Fibroblast of lung (primary cell): Measurements from ENCODE around the gene RPL39L. TPM values are rescaled to one million over a fixed set of nuclear protein-coding genes. Genes with fewer than 3 reads are reported as not detected.
A peak's percentile ranks its signal among the peaks of the same experiment; 100 is the strongest.

Source experiments
- DNase-seq, 2 donors: peaks; one replicate each; pipeline versions ENCODE4 v3.0.0 to v3.0.0-alpha.2; 2010; ENCODE audit warnings: low read depth in 2 of 2
- H2AFZ ChIP-seq: 2 replicates; pipeline ENCODE4 v1.5.1; 2012; ENCODE audit warnings: low read length, control low read depth, inconsistent platforms
- H3K27ac ChIP-seq: 2 replicates; pipeline ENCODE4 v1.5.1; 2011; ENCODE audit warnings: low read length, control low read depth; ENCODE audit not compliant: insufficient read depth
- H3K27me3 ChIP-seq: 2 replicates; pipeline ENCODE4 v1.5.1; 2011; ENCODE audit warnings: mild to moderate bottlenecking, low read length; ENCODE audit not compliant: control insufficient read depth, insufficient read depth
- H3K36me3 ChIP-seq: 2 replicates; pipeline ENCODE4 v1.5.1; 2011; ENCODE audit warnings: low read length; ENCODE audit not compliant: control insufficient read depth, insufficient read depth
- H3K4me1 ChIP-seq: 2 replicates; pipeline ENCODE4 v1.5.1; 2011; ENCODE audit warnings: low read length; ENCODE audit not compliant: control insufficient read depth, insufficient read depth; ENCODE audit errors: extremely low read depth
- H3K4me2 ChIP-seq: 2 replicates; pipeline ENCODE4 v1.5.1; 2011; ENCODE audit warnings: low read length, control low read depth; ENCODE audit not compliant: insufficient read depth; ENCODE audit errors: extremely low read depth
- H3K4me3 ChIP-seq, 4 experiments: fragments of 200-600 bp in 1 of 4; sonication (generic) in 1 of 4; replicated peaks in 1 of 4; 2 replicates each; pipeline ENCODE4 v1.5.1; 2011 to 2016; ENCODE audit warnings: low read length in 4 of 4, low read depth in 3 of 4, mild to moderate bottlenecking in 3 of 4, control low read depth in 2 of 4, inconsistent platforms in 1 of 4, mixed read lengths in 1 of 4; ENCODE audit not compliant: insufficient read depth in 1 of 4; ENCODE audit errors: control extremely low read depth in 1 of 4
- H3K79me2 ChIP-seq: 2 replicates; pipeline ENCODE4 v1.5.1; 2012; ENCODE audit warnings: mild to moderate bottlenecking, low read length, inconsistent platforms; ENCODE audit not compliant: control insufficient read depth, insufficient read depth
- H3K9ac ChIP-seq: 2 replicates; pipeline ENCODE4 v1.5.1; 2011; ENCODE audit warnings: mild to moderate bottlenecking, low read length, control low read depth; ENCODE audit not compliant: insufficient read depth
- H3K9me3 ChIP-seq: 2 replicates; pipeline ENCODE4 v1.5.1; 2012; ENCODE audit warnings: low read depth, low read length; ENCODE audit not compliant: control insufficient read depth, insufficient read depth
- H4K20me1 ChIP-seq: 2 replicates; pipeline ENCODE4 v1.5.1; 2011; ENCODE audit warnings: low read length; ENCODE audit not compliant: control insufficient read depth, insufficient read depth; ENCODE audit errors: extremely low read depth
- CTCF ChIP-seq, 2 donors: IDR thresholded peaks in 1 of 2; conservative IDR thresholded peaks in 1 of 2; 1 replicate in 1 of 2; 2 replicates in 1 of 2; pipeline ENCODE4 v1.5.1; 2011 to 2012; ENCODE audit warnings: low read length in 2 of 2, control low read depth in 1 of 2, inconsistent platforms in 1 of 2, low read depth in 1 of 2, mild to moderate bottlenecking in 1 of 2
- EZH2 ChIP-seq: IDR thresholded peaks from 2 replicates; pipeline ENCODE4 v1.5.1; 2012; ENCODE audit warnings: low read length, control low read depth, mild to moderate bottlenecking; ENCODE audit errors: missing control alignments
- polyA plus RNA-seq, 2 donors: library from polyadenylated mRNA; depleted of rRNA in 1 of 2; stranded (reverse) in 1 of 2; unstranded in 1 of 2; fragments of >200 nt; gene quantifications; 2 replicates each; pipeline ENCODE4 v1.2.1, GENCODE V29; 2011 to 2012; ENCODE audit warnings: missing spikeins in 1 of 2
- total RNA-seq: library from RNA; depleted of rRNA; stranded (reverse); fragments of >200 nt; gene quantifications from 2 replicates; pipeline ENCODE4 v1.2.1, GENCODE V29; 2014

RPL39L gene
- total and polyA plus RNA-seq, 2 donors (not counting 1 experiment from before 2014, with no cell fraction given), result 8.4 to 26.6 TPM

- Histone ChIP-seq H3K9ac (no peak overlapping the region), H4K20me1 (no peaks in the 10 kb centered on the region), H3K27me3 (no peaks in the 10 kb centered on the region), H3K4me1 (no peaks in the 10 kb centered on the region), H3K9me3 (no peaks in the 10 kb centered on the region), H3K79me2 (no peaks in the 10 kb centered on the region), H3K4me3 (no peak overlapping the region), H3K27ac (no peak overlapping the region), H3K36me3 (no peaks in the 10 kb centered on the region), H3K4me2 (no peak overlapping the region), H2AFZ (no peak overlapping the region)
- no peak for TF ChIP-seq EZH2
- TF ChIP-seq CTCF (conservative IDR thresholded peaks at IDR 0.05 in 1 of 2, IDR thresholded peaks at IDR 0.05 in 1 of 2; ENCODE audit: low read depth in 1 of 2, low read length in 2 of 2), result no peak
- peak in 1 of 2 donors; percentile 66 for DNase-seq
Observed at GRCh38 chr3:187169231-187169960, 30.1 kb upstream of the RPL39L start.

- peaks cover 6% of the 10 kb centered on the region for H3K27me3 ChIP-seq
- H3K9me3 ChIP-seq, result no peaks in the 10 kb centered on the region
- H2AFZ ChIP-seq, result no peak overlapping the region
- H3K9ac ChIP-seq, result no peak overlapping the region
- no peak for TF ChIP-seq EZH2
- TF ChIP-seq CTCF (conservative IDR thresholded peaks at IDR 0.05 in 1 of 2, IDR thresholded peaks at IDR 0.05 in 1 of 2; ENCODE audit: low read depth in 1 of 2, low read length in 2 of 2), result no peak
- no peaks in the 10 kb centered on the region for H3K4me1 ChIP-seq
- H3K4me2 ChIP-seq, result no peak overlapping the region
- peak in 1 of 2 donors; percentile 11 for DNase-seq
- no peak overlapping the region for H3K27ac ChIP-seq
- H3K36me3 ChIP-seq, result no peaks in the 10 kb centered on the region
- H3K4me3 ChIP-seq, result no peak overlapping the region
- H4K20me1 ChIP-seq, result no peaks in the 10 kb centered on the region
- H3K79me2 ChIP-seq, result no peaks in the 10 kb centered on the region
Observed at GRCh38 chr3:187167777-187168176, 28.5 kb upstream of the RPL39L start.

- H3K4me1 ChIP-seq, result no peaks in the 10 kb centered on the region
- no peak for TF ChIP-seq EZH2
- no peak for TF ChIP-seq CTCF (conservative IDR thresholded peaks at IDR 0.05 in 1 of 2, IDR thresholded peaks at IDR 0.05 in 1 of 2; ENCODE audit: low read depth in 1 of 2, low read length in 2 of 2)
- H3K27me3 ChIP-seq, result peaks cover 10% of the 10 kb centered on the region
- no peaks in the 10 kb centered on the region for H3K9me3 ChIP-seq
- H3K27ac ChIP-seq, result no peak overlapping the region
- no peaks in the 10 kb centered on the region for H3K36me3 ChIP-seq
- no peak overlapping the region for H3K9ac ChIP-seq
- no peak overlapping the region for H2AFZ ChIP-seq
- no peak overlapping the region for H3K4me3 ChIP-seq
- no peak for DNase-seq
- H3K79me2 ChIP-seq, result no peaks in the 10 kb centered on the region
- H4K20me1 ChIP-seq, result no peaks in the 10 kb centered on the region
- H3K4me2 ChIP-seq, result no peak overlapping the region
Observed at GRCh38 chr3:187166750-187167149, 27.5 kb upstream of the RPL39L start.
